SIG-M5 treated with dmso at 0.1 percent for 504 hours (cell line): ENCODE data around the gene CCR2.
"Not testable (repeated sequence)": the region's sequence is repeated elsewhere in the genome, so short reads cannot be mapped to it uniquely, and the experiment has no call there.

Experiments used
- DNase-seq: peaks from one replicate; lab custom pipeline; 2025; ENCODE audit not compliant: unreplicated experiment; lab: John Stamatoyannopoulos, UW

CCR2 gene

GRCh38 chr3:46400846-46401245 is 46.9 kb downstream of the CCR2 start:
- DNase-seq: no peak

GRCh38 chr3:46401579-46401978 is 47.7 kb downstream of the CCR2 start:
- no peak for DNase-seq

GRCh38 chr3:46402902-46403301 is 49.0 kb downstream of the CCR2 start:
- not testable (repeated sequence) for DNase-seq

GRCh38 chr3:46405301-46406019 is 51.5 kb downstream of the CCR2 start:
- no peak for DNase-seq

GRCh38 chr3:46406443-46406787 is 52.5 kb downstream of the CCR2 start:
- no peak for DNase-seq

- DNase-seq: no peak
These were observed 53.1 kb downstream of the CCR2 start, which contains the start of the genes CCR5AS and CCRL2 for GRCh38 chr3:46406788-46407611. CCR5AS (minus strand) TSS chr3:46407066. CCRL2 (plus strand) TSS chr3:46407259; CDS start chr3:46408080, 821 bp downstream.

- DNase-seq: no peak
These were observed 54.1 kb downstream of the CCR2 start for GRCh38 chr3:46407970-46408369.

- DNase-seq: no peak
These were observed 54.9 kb downstream of the CCR2 start for GRCh38 chr3:46408853-46409252.

- no peak for DNase-seq
These were observed 56.0 kb downstream of the CCR2 start for GRCh38 chr3:46409739-46410489.
